ENCODE measurements around the gene GSDME. TPM values are rescaled to one million over a fixed set of nuclear protein-coding genes. Genes with fewer than 3 reads are reported as not detected.

Gene GSDME
- total RNA-seq, 1 experiment from 2014 or later = 4.5 TPM

DNA sequence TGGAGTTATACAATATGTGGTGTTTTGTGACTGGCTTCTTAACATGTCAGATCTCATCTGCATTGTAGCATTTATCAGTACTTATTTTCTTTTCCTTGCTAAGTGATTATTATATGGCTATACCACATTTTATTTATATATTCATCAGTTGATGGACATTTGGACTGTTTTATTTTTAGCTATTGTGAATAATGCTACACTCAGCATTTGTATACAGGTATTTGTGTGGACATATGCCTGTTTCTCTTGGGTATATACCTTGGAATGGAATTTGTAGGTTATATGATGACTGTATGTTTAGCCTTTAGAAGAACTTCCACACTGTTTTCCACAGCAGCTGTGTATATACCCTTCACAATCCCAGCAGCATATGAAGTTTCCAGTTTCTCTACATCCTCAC, 86.5 kb downstream of the GSDME start:
- ChIA-PET POLR2A (no interaction called here), CTCF (no interaction called here)
- H3K27me3 ChIP-seq (ENCODE audit: control insufficient read depth, insufficient read depth, low read length) = no peaks in the 10 kb centered on the region
- ATAC-seq (no peak), DNase-seq (ENCODE audit: low read depth, low spot score) (no peak)
- in situ Hi-C loops (cut with HindIII; ENCODE audit: low pct_unique_long_range_greater_than_20kb, low sequenced_read_pairs) (no loop called here), intact Hi-C loops (cut with micrococcal nuclease; ENCODE audit: unreplicated experiment) (no loop called here)
- no peaks in the 10 kb centered on the region for H3K9me3 ChIP-seq (ENCODE audit: control insufficient read depth, insufficient read depth, low read depth, low read length)
- no peak overlapping the region for H3K4me3 ChIP-seq (ENCODE audit: low read depth in 2 of 2, low read length in 2 of 2)
- BruUV-seq (replicated peaks) = no TSS peak
- H3K4me1 ChIP-seq (ENCODE audit: control insufficient read depth, insufficient read depth, low read length) = no peaks in the 10 kb centered on the region
- TF ChIP-seq, protein P1, sequence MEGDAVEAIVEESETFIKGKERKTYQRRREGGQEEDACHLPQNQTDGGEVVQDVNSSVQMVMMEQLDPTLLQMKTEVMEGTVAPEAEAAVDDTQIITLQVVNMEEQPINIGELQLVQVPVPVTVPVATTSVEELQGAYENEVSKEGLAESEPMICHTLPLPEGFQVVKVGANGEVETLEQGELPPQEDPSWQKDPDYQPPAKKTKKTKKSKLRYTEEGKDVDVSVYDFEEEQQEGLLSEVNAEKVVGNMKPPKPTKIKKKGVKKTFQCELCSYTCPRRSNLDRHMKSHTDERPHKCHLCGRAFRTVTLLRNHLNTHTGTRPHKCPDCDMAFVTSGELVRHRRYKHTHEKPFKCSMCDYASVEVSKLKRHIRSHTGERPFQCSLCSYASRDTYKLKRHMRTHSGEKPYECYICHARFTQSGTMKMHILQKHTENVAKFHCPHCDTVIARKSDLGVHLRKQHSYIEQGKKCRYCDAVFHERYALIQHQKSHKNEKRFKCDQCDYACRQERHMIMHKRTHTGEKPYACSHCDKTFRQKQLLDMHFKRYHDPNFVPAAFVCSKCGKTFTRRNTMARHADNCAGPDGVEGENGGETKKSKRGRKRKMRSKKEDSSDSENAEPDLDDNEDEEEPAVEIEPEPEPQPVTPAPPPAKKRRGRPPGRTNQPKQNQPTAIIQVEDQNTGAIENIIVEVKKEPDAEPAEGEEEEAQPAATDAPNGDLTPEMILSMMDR (IDR thresholded peaks at IDR 0.05) = no peak
- TF ChIP-seq POLR2AphosphoS5 (IDR thresholded peaks at IDR 0.05; ENCODE audit: low read depth, low read length) = no peak
- TF ChIP-seq, protein P2, sequence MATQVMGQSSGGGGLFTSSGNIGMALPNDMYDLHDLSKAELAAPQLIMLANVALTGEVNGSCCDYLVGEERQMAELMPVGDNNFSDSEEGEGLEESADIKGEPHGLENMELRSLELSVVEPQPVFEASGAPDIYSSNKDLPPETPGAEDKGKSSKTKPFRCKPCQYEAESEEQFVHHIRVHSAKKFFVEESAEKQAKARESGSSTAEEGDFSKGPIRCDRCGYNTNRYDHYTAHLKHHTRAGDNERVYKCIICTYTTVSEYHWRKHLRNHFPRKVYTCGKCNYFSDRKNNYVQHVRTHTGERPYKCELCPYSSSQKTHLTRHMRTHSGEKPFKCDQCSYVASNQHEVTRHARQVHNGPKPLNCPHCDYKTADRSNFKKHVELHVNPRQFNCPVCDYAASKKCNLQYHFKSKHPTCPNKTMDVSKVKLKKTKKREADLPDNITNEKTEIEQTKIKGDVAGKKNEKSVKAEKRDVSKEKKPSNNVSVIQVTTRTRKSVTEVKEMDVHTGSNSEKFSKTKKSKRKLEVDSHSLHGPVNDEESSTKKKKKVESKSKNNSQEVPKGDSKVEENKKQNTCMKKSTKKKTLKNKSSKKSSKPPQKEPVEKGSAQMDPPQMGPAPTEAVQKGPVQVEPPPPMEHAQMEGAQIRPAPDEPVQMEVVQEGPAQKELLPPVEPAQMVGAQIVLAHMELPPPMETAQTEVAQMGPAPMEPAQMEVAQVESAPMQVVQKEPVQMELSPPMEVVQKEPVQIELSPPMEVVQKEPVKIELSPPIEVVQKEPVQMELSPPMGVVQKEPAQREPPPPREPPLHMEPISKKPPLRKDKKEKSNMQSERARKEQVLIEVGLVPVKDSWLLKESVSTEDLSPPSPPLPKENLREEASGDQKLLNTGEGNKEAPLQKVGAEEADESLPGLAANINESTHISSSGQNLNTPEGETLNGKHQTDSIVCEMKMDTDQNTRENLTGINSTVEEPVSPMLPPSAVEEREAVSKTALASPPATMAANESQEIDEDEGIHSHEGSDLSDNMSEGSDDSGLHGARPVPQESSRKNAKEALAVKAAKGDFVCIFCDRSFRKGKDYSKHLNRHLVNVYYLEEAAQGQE (IDR thresholded peaks at IDR 0.05; ENCODE audit: insufficient read depth in 1 of 2, low read depth in 2 of 2, low read length in 1 of 2) = no peak
- no peak for TF ChIP-seq TCF7L2 (IDR thresholded peaks at IDR 0.05; ENCODE audit: low read depth, low read length)
- no peak for TF ChIP-seq SIN3A (IDR thresholded peaks at IDR 0.05; ENCODE audit: borderline replicate concordance, insufficient read depth, low read depth, low read length)
- H3K36me3 ChIP-seq (ENCODE audit: control insufficient read depth, insufficient read depth, low read length) = peaks cover 2% of the 10 kb centered on the region; the same call in 1 of the 2 replicates
- no peak overlapping the region for H3K27ac ChIP-seq (ENCODE audit: low read length)

DNA sequence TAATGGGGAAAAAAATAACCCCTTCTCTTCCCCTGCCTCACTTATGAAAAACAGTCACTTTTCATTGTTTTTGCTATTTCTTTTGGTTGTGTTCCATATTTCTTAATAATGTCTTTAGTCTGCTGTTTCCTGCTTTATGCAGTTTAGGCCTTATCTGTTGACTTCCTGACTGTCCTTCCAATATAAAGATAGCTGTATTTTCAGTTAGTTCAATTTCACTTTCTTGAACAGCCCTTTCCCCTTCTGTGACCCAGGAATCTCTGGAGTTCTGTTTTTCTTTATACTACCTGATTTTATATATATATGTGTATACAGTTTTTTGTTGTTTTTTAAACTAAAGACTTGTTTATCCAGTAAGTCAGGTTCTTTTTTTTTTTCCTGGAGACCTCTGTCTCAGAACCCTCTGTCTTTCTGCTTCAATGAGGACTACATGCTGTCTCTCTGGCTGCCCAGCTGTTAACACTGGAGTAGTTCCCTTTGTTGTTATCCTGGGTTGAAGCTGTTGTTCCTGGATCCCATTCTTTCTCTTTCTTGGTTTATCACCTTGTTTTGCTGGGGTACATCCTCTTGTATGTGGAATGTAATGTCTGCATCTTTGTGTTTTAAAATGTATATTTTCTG, 87.2 kb downstream of the GSDME start:
- no peaks in the 10 kb centered on the region for H3K27me3 ChIP-seq (ENCODE audit: control insufficient read depth, insufficient read depth, low read length)
- BruUV-seq (replicated peaks) = no TSS peak
- no peak for ATAC-seq
- TF ChIP-seq, protein P2 (IDR thresholded peaks at IDR 0.05; ENCODE audit: insufficient read depth in 1 of 2, low read depth in 2 of 2, low read length in 1 of 2) = no peak
- TF ChIP-seq POLR2AphosphoS5 (IDR thresholded peaks at IDR 0.05; ENCODE audit: low read depth, low read length) (no peak), TCF7L2 (IDR thresholded peaks at IDR 0.05; ENCODE audit: low read depth, low read length) (no peak), SIN3A (IDR thresholded peaks at IDR 0.05; ENCODE audit: borderline replicate concordance, insufficient read depth, low read depth, low read length) (no peak)
- TF ChIP-seq, protein P1 (IDR thresholded peaks at IDR 0.05) = no peak
- H3K36me3 ChIP-seq (ENCODE audit: control insufficient read depth, insufficient read depth, low read length) = peaks cover 2% of the 10 kb centered on the region; the same call in 1 of the 2 replicates
- H3K4me1 ChIP-seq (ENCODE audit: control insufficient read depth, insufficient read depth, low read length) = no peaks in the 10 kb centered on the region
- in situ Hi-C loops (cut with HindIII; ENCODE audit: low pct_unique_long_range_greater_than_20kb, low sequenced_read_pairs) = no loop called here
- H3K9me3 ChIP-seq (ENCODE audit: control insufficient read depth, insufficient read depth, low read depth, low read length) = no peaks in the 10 kb centered on the region
- no peak overlapping the region for H3K27ac ChIP-seq (ENCODE audit: low read length)
- no peak for DNase-seq (ENCODE audit: low read depth, low spot score)
- ChIA-PET CTCF (no interaction called here), POLR2A (interaction anchor here (0.6 kb wide), 1 partner anchor 27 kb away, joined by 3 read pairs; no protein-coding TSS in a partner anchor)
- H3K4me3 ChIP-seq (ENCODE audit: low read depth in 2 of 2, low read length in 2 of 2) = no peak overlapping the region
- intact Hi-C loops (cut with micrococcal nuclease; ENCODE audit: unreplicated experiment) = loop anchor here (5.0 kb wide), 1 partner anchor 263 kb away; no protein-coding TSS in a partner anchor
